H1 (cell line): Measurements from ENCODE around the gene ATP13A3. TPM values are rescaled to one million over a fixed set of nuclear protein-coding genes. Genes with fewer than 3 reads are reported as not detected.

Experiments
- CTCF ChIA-PET: fragments of 300-600 bp; sonication (Branson Sonifier 250); formaldehyde crosslinking; loops from one replicate; lab custom pipeline; 2021; ENCODE audit not compliant: partially characterized antibody; lab: Charles Lee
- POLR2A ChIA-PET: fragments of 300-600 bp; sonication (Branson Sonifier 250); formaldehyde crosslinking; loops from one replicate; lab custom pipeline; 2021; ENCODE audit warnings: inconsistent platforms; ENCODE audit not compliant: partially characterized antibody; lab: Charles Lee
- DNase-seq, 2 experiments: peaks; one replicate each; pipeline versions ENCODE4 v3.0.0 to v3.0.0-alpha.2; 2010 to 2022; ENCODE audit warnings: low spot score in 2 of 2, low read depth in 1 of 2, mixed read lengths in 1 of 2
- FAIRE-seq: peaks from 2 replicates; lab custom pipeline; 2011; peaks lifted over from hg19 to GRCh38; lab: Jason Lieb, UNC
- H2AFZ ChIP-seq: 2 replicates; pipeline ENCODE4 v1.8.1; 2012; ENCODE audit warnings: low read length, inconsistent platforms
- H2AK5ac ChIP-seq: 2 replicates; pipeline ENCODE4 v1.6.1; 2013; ENCODE audit warnings: low read depth, low read length
- H2BK120ac ChIP-seq: replicated peaks from 2 replicates; pipeline ENCODE3; 2013; ENCODE audit warnings: low read depth, low read length, inconsistent platforms
- H2BK12ac ChIP-seq: 2 replicates; pipeline ENCODE4 v1.6.1; 2013; ENCODE audit warnings: low read depth, low read length
- H2BK15ac ChIP-seq: 2 replicates; pipeline ENCODE4 v1.6.1; 2013; ENCODE audit warnings: low read length
- H2BK20ac ChIP-seq: 2 replicates; pipeline ENCODE4 v1.6.1; 2013; ENCODE audit warnings: low read length
- H2BK5ac ChIP-seq: 2 replicates; pipeline ENCODE4 v1.6.1; 2013; ENCODE audit warnings: low read depth, low read length
- H3K14ac ChIP-seq: 2 replicates; pipeline ENCODE4 v1.6.1; 2013; ENCODE audit warnings: inconsistent platforms; ENCODE audit not compliant: insufficient read length
- H3K18ac ChIP-seq: 2 replicates; pipeline ENCODE4 v1.6.1; 2013; ENCODE audit warnings: low read length; ENCODE audit errors: extremely low read depth
- H3K23ac ChIP-seq: 2 replicates; pipeline ENCODE4 v1.6.1; 2013; ENCODE audit warnings: inconsistent platforms; ENCODE audit not compliant: insufficient read length
- H3K23me2 ChIP-seq: 2 replicates; pipeline ENCODE4 v1.6.1; 2013; ENCODE audit warnings: low read depth, low read length
- H3K27ac ChIP-seq: 2 replicates; pipeline ENCODE4 v1.6.1; 2011; ENCODE audit warnings: low read depth, low read length, inconsistent platforms
- H3K27me3 ChIP-seq, 4 experiments: replicated peaks in 1 of 4; 1 replicate in 1 of 4; 2 replicates in 3 of 4; pipeline versions ENCODE4 v1.6.1 to v1.8.1; 2011 to 2013; ENCODE audit warnings: low read length in 3 of 4, mild to moderate bottlenecking in 3 of 4, inconsistent platforms in 2 of 4, mixed read lengths in 2 of 4, moderate library complexity in 1 of 4; ENCODE audit not compliant: control insufficient read depth in 3 of 4, insufficient read depth in 3 of 4; ENCODE audit errors: extremely low read depth in 1 of 4
- H3K36me3 ChIP-seq, 4 experiments: 2 replicates each; pipeline versions ENCODE4 v1.6.1 to v1.8.1; 2011 to 2013; ENCODE audit warnings: mild to moderate bottlenecking in 4 of 4, low read length in 3 of 4, moderate library complexity in 2 of 4, control low read depth in 1 of 4, inconsistent platforms in 1 of 4; ENCODE audit not compliant: insufficient read depth in 4 of 4, control insufficient read depth in 2 of 4
- H3K4ac ChIP-seq: replicated peaks from 2 replicates; pipeline ENCODE3; 2013; ENCODE audit warnings: low read length, low read depth, mixed read lengths, inconsistent platforms; ENCODE audit not compliant: insufficient read length
- H3K4me1 ChIP-seq, 4 experiments: replicated peaks in 1 of 4; 1 replicate in 1 of 4; 2 replicates in 3 of 4; pipeline versions ENCODE4 v1.6.1 to v1.8.1; 2011 to 2013; ENCODE audit warnings: low read length in 3 of 4, inconsistent platforms in 2 of 4, mixed read lengths in 1 of 4; ENCODE audit not compliant: insufficient read depth in 4 of 4, control insufficient read depth in 3 of 4
- H3K4me2 ChIP-seq, 2 experiments: 2 replicates each; pipeline versions ENCODE4 v1.6.1 to v1.8.1; 2011 to 2013; ENCODE audit warnings: low read depth in 2 of 2, low read length in 2 of 2, control low read depth in 1 of 2, inconsistent platforms in 1 of 2, mild to moderate bottlenecking in 1 of 2; ENCODE audit not compliant: insufficient read depth in 1 of 2
- H3K4me3 ChIP-seq, 4 experiments: fragments of 200-600, 300-600 bp in 1 of 4; sonication (generic), shearing (Covaris generic), sonication (Bioruptor Twin) in 1 of 4; 2 replicates each; pipeline versions ENCODE4 v1.5.1 to v1.8.1; 2011 to 2016; ENCODE audit warnings: low read length in 4 of 4, low read depth in 3 of 4, control low read depth in 2 of 4, inconsistent platforms in 2 of 4, mild to moderate bottlenecking in 2 of 4, mixed read lengths in 1 of 4, moderate library complexity in 1 of 4; ENCODE audit not compliant: insufficient read depth in 2 of 4; ENCODE audit errors: extremely low read depth in 1 of 4
- H3K56ac ChIP-seq: replicated peaks from 2 replicates; pipeline ENCODE3; 2013; ENCODE audit warnings: low read depth, mild to moderate bottlenecking, mixed read lengths, low read length, inconsistent platforms; ENCODE audit not compliant: insufficient read length
- H3K79me1 ChIP-seq: 2 replicates; pipeline ENCODE4 v1.6.1; 2013; ENCODE audit warnings: low read depth, low read length, control low read depth
- H3K79me2 ChIP-seq, 2 experiments: 2 replicates each; pipeline versions ENCODE4 v1.6.1 to v1.8.1; 2012 to 2013; ENCODE audit warnings: low read length in 2 of 2, mild to moderate bottlenecking in 2 of 2, inconsistent platforms in 1 of 2; ENCODE audit not compliant: insufficient read depth in 2 of 2, control insufficient read depth in 1 of 2
- H3K9ac ChIP-seq, 4 experiments: replicated peaks in 1 of 4; 1 replicate in 1 of 4; 2 replicates in 3 of 4; pipeline versions ENCODE4 v1.6.1 to v1.8.1; 2011 to 2013; ENCODE audit warnings: low read depth in 3 of 4, low read length in 3 of 4, control low read depth in 2 of 4, mild to moderate bottlenecking in 2 of 4, moderate library complexity in 2 of 4, inconsistent platforms in 1 of 4; ENCODE audit errors: extremely low read depth in 1 of 4
- H3K9me3 ChIP-seq, 2 experiments: 2 replicates each; pipeline versions ENCODE4 v1.6.1 to v1.8.1; 2012 to 2013; ENCODE audit warnings: mild to moderate bottlenecking in 2 of 2, moderate library complexity in 2 of 2, control low read depth in 1 of 2, inconsistent platforms in 1 of 2, low read depth in 1 of 2, low read length in 1 of 2, mixed read lengths in 1 of 2; ENCODE audit not compliant: insufficient read depth in 2 of 2
- H4K20me1 ChIP-seq, 2 experiments: replicated peaks in 1 of 2; 2 replicates each; pipeline versions ENCODE3 to v1.8.1; 2011 to 2013; ENCODE audit warnings: inconsistent platforms in 2 of 2, low read length in 2 of 2, mild to moderate bottlenecking in 1 of 2; ENCODE audit not compliant: insufficient read depth in 2 of 2, control insufficient read depth in 1 of 2
- H4K5ac ChIP-seq: 2 replicates; pipeline ENCODE4 v1.6.1; 2013; ENCODE audit warnings: low read length, low read depth, mixed read lengths, inconsistent platforms; ENCODE audit not compliant: insufficient read length
- H4K8ac ChIP-seq: 2 replicates; pipeline ENCODE4 v1.8.0; 2013; ENCODE audit warnings: mild to moderate bottlenecking, moderate library complexity, low read length, inconsistent platforms; ENCODE audit not compliant: insufficient read depth; ENCODE audit errors: extremely low read depth
- H4K91ac ChIP-seq: replicated peaks from 2 replicates; pipeline ENCODE3; 2013; ENCODE audit warnings: low read length, mixed read lengths, inconsistent platforms; ENCODE audit not compliant: insufficient read length
- BRCA1 ChIP-seq: IDR thresholded peaks from 2 replicates; pipeline ENCODE4 v1.6.1; 2012; ENCODE audit warnings: low read depth, low read length, improper control_type of control experiment
- CHD1 ChIP-seq: IDR thresholded peaks from 2 replicates; pipeline ENCODE4 v1.6.1; 2012; ENCODE audit warnings: low read depth, low read length, improper control_type of control experiment
- FOSL1 ChIP-seq: IDR thresholded peaks from 2 replicates; pipeline ENCODE4 v1.6.1; 2011; ENCODE audit warnings: mild to moderate bottlenecking, low read depth, low read length, moderate library complexity; ENCODE audit not compliant: insufficient read depth
- JUN ChIP-seq: IDR thresholded peaks from 2 replicates; pipeline ENCODE4 v1.6.1; 2011; ENCODE audit warnings: low read depth, mild to moderate bottlenecking, improper control_type of control experiment, low read length
- JUND ChIP-seq: IDR thresholded peaks from 2 replicates; pipeline ENCODE4 v1.6.1; 2011; ENCODE audit warnings: mild to moderate bottlenecking, improper control_type of control experiment, low read length
- KDM5A ChIP-seq: fragments of 200-600 bp; IDR thresholded peaks from 2 replicates; pipeline ENCODE4 v1.7.1; 2012; ENCODE audit warnings: mild to moderate bottlenecking, low read length, inconsistent platforms, mixed read lengths
- POLR2A ChIP-seq, 2 experiments: IDR thresholded peaks; 1 replicate in 1 of 2; 2 replicates in 1 of 2; pipeline ENCODE4 v1.6.1; 2011; ENCODE audit warnings: low read depth in 2 of 2, low read length in 2 of 2, mild to moderate bottlenecking in 2 of 2; ENCODE audit errors: control extremely low read depth in 1 of 2
- RXRA ChIP-seq: IDR thresholded peaks from 2 replicates; pipeline ENCODE4 v1.6.1; 2011; ENCODE audit warnings: low read depth, mild to moderate bottlenecking, low read length, moderate library complexity; ENCODE audit not compliant: insufficient read depth
- SIRT6 ChIP-seq: IDR thresholded peaks from one replicate; pipeline ENCODE4 v1.7.1; 2012; ENCODE audit warnings: low read length, inconsistent platforms
- SIX5 ChIP-seq: IDR thresholded peaks from 2 replicates; pipeline ENCODE4 v1.6.1; 2011; ENCODE audit warnings: mild to moderate bottlenecking, low read depth, low read length
- SP1 ChIP-seq: IDR thresholded peaks from 2 replicates; pipeline ENCODE4 v1.6.1; 2011; ENCODE audit warnings: low read depth, low read length
- SP4 ChIP-seq: IDR thresholded peaks from 2 replicates; pipeline ENCODE4 v1.6.1; 2012; ENCODE audit warnings: low read length, inconsistent platforms
- SUZ12 ChIP-seq: fragments of 200-600 bp; sonication (generic); IDR thresholded peaks from 2 replicates; pipeline ENCODE4 v1.6.1; 2012; ENCODE audit warnings: mild to moderate bottlenecking, inconsistent platforms, low read length, moderate library complexity, mixed read lengths
- TAF1 ChIP-seq: IDR thresholded peaks from 2 replicates; pipeline ENCODE4 v1.6.1; 2011; ENCODE audit warnings: mild to moderate bottlenecking, low read depth, low read length
- WGBS, 2 experiments: shearing (Covaris generic) in 1 of 2; methylation state at CpG; one replicate each; pipeline versions ENCODE4 v1.1.6 to v1.1.7; 2013 to 2015; ENCODE audit warnings: low lambda C conversion rate in 2 of 2, mixed read lengths in 2 of 2, inconsistent platforms in 1 of 2, low coverage in 1 of 2, missing lambda C conversion rate in 1 of 2; ENCODE audit not compliant: insufficient replicate concordance in 2 of 2, insufficient coverage in 1 of 2, insufficient read length in 1 of 2; ENCODE audit errors: extremely low coverage in 1 of 2, missing lambda C conversion rate in 1 of 2; 5-methylcytosine and 5-hydroxymethylcytosine counted together
- polyA plus RNA-seq, 7 experiments: library from polyadenylated mRNA; depleted of rRNA in 3 of 7; stranded (reverse) in 5 of 7; unstranded in 2 of 7; fragments of >200 nt in 5 of 7; fragments of 200-250 nt in 2 of 7; gene quantifications; 1 replicate in 5 of 7; 2 replicates in 1 of 7; 4 replicates in 1 of 7; pipeline versions ENCODE4 v1.2.1 to v1.2.3, GENCODE V29; 2011 to 2013; ENCODE audit warnings: missing spikeins in 2 of 7, mixed read lengths in 2 of 7
- total RNA-seq: library from RNA; stranded (reverse); fragmentation: NEBNext Ultra II Directional; extraction: Animal tissue kit (Norgen Biotek cat#: 25700); gene quantifications from 2 replicates; pipeline ENCODE4 v1.2.1, GENCODE V29; 2021
- TF ChIP-seq, protein P1 (sequence below): IDR thresholded peaks from 2 replicates; pipeline ENCODE4 v1.6.1; 2011; ENCODE audit warnings: low read length, improper control_type of control experiment

Gene ATP13A3
- total and polyA plus RNA-seq, 2 of the 8 experiments (the other 6 are each of a cell fraction or from before 2014, with no cell fraction given): 18.6 to 92.2 TPM

DNA sequence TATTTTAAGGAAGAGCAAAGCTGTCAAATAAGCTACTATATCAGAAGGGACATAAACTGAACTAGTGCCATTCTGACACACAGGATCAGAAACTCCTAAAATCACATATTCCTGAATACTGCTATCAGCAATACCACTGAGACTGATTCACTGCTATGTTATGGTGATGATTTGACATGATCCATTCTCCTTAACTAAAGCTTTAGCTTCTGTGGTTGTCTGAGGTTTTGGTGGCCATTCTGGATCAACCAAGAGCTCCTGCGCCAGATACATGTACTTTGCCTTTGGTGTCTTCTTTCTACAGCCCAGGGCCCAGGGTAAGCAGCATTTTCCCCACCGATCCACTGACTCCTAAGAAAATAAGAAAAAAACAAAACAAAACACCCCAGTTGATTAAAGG lies 81.0 kb downstream of the ATP13A3 start:
- no peak overlapping the region for H2BK12ac ChIP-seq
- no peak overlapping the region for H2AFZ ChIP-seq
- no peaks in the 10 kb centered on the region for H3K79me2 ChIP-seq
- H3K23me2 ChIP-seq: no peaks in the 10 kb centered on the region
- no peaks in the 10 kb centered on the region for H3K9me3 ChIP-seq
- H2AK5ac ChIP-seq: no peak overlapping the region
- WGBS, 2 experiments: 92% methylated on average over 2 of the region's 2 CpGs; no CpG with 5 or more reads in 1 of the 2 experiments
- no peak overlapping the region for H2BK15ac ChIP-seq
- H3K56ac ChIP-seq: no peak overlapping the region
- H2BK20ac ChIP-seq: no peak overlapping the region
- no peak overlapping the region for H4K91ac ChIP-seq
- no peak overlapping the region; the same call in 1 of the 2 replicates for H4K8ac ChIP-seq
- no peak overlapping the region for H4K5ac ChIP-seq
- H3K4me1 ChIP-seq: no peaks in the 10 kb centered on the region
- ChIA-PET CTCF (interaction anchor here (1.0 to 9.2 kb wide), 6 partner anchors 9 to 72 kb away, joined by 3 to 176 read pairs (median 10); partner anchors contain the start of gene CPN2), POLR2A (interaction anchor here (1.3 kb wide), 1 partner anchor 10 kb away, joined by 3 read pairs; no protein-coding TSS in a partner anchor)
- no peak overlapping the region for H3K4ac ChIP-seq
- DNase-seq (no peak), FAIRE-seq (no peak)
- no peak overlapping the region for H3K18ac ChIP-seq
- no peak overlapping the region for H3K27ac ChIP-seq
- TF ChIP-seq CHD1: no peak
- no peak for TF ChIP-seq SIX5
- TF ChIP-seq RXRA: no peak
- no peak for TF ChIP-seq TAF1
- TF ChIP-seq JUN: no peak
- no peak for TF ChIP-seq KDM5A
- no peak for TF ChIP-seq FOSL1
- TF ChIP-seq BRCA1: no peak
- TF ChIP-seq SP1: no peak
- TF ChIP-seq POLR2A (IDR thresholded peaks at IDR 0.05; ENCODE audit: control extremely low read depth in 1 of 2, low read depth in 2 of 2, low read length in 2 of 2): no peak
- TF ChIP-seq SP4: no peak
- TF ChIP-seq, protein P1, sequence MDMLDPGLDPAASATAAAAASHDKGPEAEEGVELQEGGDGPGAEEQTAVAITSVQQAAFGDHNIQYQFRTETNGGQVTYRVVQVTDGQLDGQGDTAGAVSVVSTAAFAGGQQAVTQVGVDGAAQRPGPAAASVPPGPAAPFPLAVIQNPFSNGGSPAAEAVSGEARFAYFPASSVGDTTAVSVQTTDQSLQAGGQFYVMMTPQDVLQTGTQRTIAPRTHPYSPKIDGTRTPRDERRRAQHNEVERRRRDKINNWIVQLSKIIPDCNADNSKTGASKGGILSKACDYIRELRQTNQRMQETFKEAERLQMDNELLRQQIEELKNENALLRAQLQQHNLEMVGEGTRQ: no peak
- no peak for TF ChIP-seq SIRT6
- TF ChIP-seq SUZ12: no peak
- no peak for TF ChIP-seq JUND
- no peaks in the 10 kb centered on the region for H3K27me3 ChIP-seq
- no peak overlapping the region for H3K4me2 ChIP-seq
- no peak overlapping the region for H2BK120ac ChIP-seq
- no peak overlapping the region for H3K9ac ChIP-seq
- no peaks in the 10 kb centered on the region; the same call in 1 of the 2 replicates for H3K79me1 ChIP-seq
- H3K23ac ChIP-seq: no peak overlapping the region
- peaks cover 0 to 10% (median 2%) of the 10 kb centered on the region in 4 experiments; a peak in 4 of 8 replicates for H3K36me3 ChIP-seq
- no peak overlapping the region for H3K4me3 ChIP-seq
- no peaks in the 10 kb centered on the region for H4K20me1 ChIP-seq
- H3K14ac ChIP-seq: no peak overlapping the region
- no peak overlapping the region for H2BK5ac ChIP-seq
